ENCODE results near the gene SOX4.

DNA sequence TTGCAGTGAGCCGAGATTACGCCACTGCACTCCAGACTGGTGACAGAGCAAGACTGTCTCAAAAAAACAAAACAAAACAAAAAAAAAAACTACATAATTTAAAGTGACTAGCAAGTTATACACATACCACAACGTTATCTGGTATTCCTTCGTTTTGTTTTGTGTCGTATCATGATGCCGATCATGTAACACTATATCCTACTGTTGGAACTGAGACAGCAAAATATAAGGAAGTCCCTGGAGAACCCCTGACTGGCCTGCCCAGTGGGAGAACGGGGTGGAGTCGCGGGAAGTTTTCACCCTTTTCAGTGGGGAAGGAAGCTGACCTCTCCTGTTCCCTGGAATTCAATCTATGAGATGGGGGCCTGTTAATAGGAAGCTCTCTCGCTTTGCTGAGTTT lies 15.1 kb downstream of the SOX4 start:
- TF ChIP-seq, protein P1, sequence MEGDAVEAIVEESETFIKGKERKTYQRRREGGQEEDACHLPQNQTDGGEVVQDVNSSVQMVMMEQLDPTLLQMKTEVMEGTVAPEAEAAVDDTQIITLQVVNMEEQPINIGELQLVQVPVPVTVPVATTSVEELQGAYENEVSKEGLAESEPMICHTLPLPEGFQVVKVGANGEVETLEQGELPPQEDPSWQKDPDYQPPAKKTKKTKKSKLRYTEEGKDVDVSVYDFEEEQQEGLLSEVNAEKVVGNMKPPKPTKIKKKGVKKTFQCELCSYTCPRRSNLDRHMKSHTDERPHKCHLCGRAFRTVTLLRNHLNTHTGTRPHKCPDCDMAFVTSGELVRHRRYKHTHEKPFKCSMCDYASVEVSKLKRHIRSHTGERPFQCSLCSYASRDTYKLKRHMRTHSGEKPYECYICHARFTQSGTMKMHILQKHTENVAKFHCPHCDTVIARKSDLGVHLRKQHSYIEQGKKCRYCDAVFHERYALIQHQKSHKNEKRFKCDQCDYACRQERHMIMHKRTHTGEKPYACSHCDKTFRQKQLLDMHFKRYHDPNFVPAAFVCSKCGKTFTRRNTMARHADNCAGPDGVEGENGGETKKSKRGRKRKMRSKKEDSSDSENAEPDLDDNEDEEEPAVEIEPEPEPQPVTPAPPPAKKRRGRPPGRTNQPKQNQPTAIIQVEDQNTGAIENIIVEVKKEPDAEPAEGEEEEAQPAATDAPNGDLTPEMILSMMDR (IDR thresholded peaks at IDR 0.05), result no peak
- no peak for TF ChIP-seq POLR2A (IDR thresholded peaks at IDR 0.05)
- TF ChIP-seq EP300 (IDR thresholded peaks at IDR 0.05), result no peak

All from upper lobe of left lung (tissue), 4 donors.